Liver (tissue), 3 donors: ENCODE data around the gene INPP5A.

Experiments
- GABPA ChIP-seq, 2 donors: IDR thresholded peaks in 1 of 2; conservative IDR thresholded peaks in 1 of 2; 2 replicates each; pipeline ENCODE4 v1.6.1; 2016; ENCODE audit warnings: antibody characterized with exemption in 2 of 2, mild to moderate bottlenecking in 1 of 2, moderate library complexity in 1 of 2
- TF ChIP-seq, protein P1 (sequence below): fragments of 150-350 bp; IDR thresholded peaks from 2 replicates; pipeline ENCODE4 v1.5.1; 2017; ENCODE audit warnings: improper control_type of control experiment, low read depth, low read length; ENCODE audit not compliant: missing input control
- TF ChIP-seq, protein P2 (sequence below): IDR thresholded peaks from 2 replicates; pipeline ENCODE4 v1.6.1; 2016; ENCODE audit warnings: antibody characterized with exemption
- donor health status: healthy.
- donor health status: healthy.

- TF ChIP-seq, protein P1, sequence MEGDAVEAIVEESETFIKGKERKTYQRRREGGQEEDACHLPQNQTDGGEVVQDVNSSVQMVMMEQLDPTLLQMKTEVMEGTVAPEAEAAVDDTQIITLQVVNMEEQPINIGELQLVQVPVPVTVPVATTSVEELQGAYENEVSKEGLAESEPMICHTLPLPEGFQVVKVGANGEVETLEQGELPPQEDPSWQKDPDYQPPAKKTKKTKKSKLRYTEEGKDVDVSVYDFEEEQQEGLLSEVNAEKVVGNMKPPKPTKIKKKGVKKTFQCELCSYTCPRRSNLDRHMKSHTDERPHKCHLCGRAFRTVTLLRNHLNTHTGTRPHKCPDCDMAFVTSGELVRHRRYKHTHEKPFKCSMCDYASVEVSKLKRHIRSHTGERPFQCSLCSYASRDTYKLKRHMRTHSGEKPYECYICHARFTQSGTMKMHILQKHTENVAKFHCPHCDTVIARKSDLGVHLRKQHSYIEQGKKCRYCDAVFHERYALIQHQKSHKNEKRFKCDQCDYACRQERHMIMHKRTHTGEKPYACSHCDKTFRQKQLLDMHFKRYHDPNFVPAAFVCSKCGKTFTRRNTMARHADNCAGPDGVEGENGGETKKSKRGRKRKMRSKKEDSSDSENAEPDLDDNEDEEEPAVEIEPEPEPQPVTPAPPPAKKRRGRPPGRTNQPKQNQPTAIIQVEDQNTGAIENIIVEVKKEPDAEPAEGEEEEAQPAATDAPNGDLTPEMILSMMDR: no peak
- TF ChIP-seq, protein P2, sequence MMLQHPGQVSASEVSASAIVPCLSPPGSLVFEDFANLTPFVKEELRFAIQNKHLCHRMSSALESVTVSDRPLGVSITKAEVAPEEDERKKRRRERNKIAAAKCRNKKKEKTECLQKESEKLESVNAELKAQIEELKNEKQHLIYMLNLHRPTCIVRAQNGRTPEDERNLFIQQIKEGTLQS: no peak
- TF ChIP-seq GABPA (IDR thresholded peaks at IDR 0.05 in 1 of 2, conservative IDR thresholded peaks at IDR 0.05 in 1 of 2): no peak
Observed at GRCh38 chr10:132696728-132697577, 159.4 kb downstream of the INPP5A start.
